ENCODE measurements around the gene AMPD1. TPM values are rescaled to one million over a fixed set of nuclear protein-coding genes. Genes with fewer than 3 reads are reported as not detected.

Gene AMPD1
- total RNA-seq, 1 donor from 2014 or later, result not detected

DNA sequence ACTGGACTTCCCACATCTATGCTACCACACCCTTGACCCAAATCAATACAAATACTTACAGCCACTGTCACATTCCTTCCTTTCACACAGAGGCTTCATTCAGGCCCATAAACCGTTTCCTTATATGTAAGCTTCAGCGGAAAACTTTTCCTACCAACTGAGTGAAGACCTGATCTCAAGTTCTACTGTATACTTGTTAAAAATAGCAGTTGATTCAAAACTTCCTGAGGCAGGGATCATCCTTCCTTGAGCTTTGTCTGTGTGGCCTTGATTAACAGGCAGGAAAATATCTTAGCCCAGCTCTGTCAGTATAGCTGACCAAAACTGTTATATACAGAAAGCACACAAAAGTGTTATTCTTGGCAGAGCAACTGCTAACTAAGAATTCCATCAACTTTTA, 68.2 kb downstream of the AMPD1 start:
- ATAC-seq, result no peak

DNA sequence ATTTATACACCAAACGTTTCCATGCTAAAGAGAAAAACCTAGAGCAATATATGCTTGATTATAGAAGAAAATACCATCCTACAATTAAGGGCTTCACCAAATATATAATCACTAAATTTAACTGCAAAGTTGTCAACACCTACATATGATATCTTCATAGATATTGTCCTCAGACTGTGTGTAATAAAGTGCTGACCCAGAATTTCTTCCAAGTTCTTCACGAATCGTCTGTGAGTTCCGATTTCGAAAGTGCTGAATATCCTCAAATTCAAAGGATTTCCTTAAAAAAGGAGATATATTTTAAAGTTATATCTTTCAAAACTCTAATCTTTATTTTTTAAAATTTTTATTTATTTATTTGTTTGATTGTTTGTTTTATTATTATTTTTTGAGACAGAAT, 72.0 kb downstream of the AMPD1 start:
- ATAC-seq, result no peak

Other genes starting within 250 kb of the AMPD1 start
- 22.2 TPM for gene TRIM33, start 184.3 kb downstream of the AMPD1 start, total RNA-seq
- gene BCAS2, start 113.9 kb downstream of the AMPD1 start, total RNA-seq, result 31.1 TPM
- 41.4 TPM for gene DENND2C, start 25.5 kb downstream of the AMPD1 start, total RNA-seq
- 22.4 TPM for gene NRAS, start 21.2 kb upstream of the AMPD1 start, total RNA-seq
- 414 TPM for gene CSDE1, start 62.4 kb upstream of the AMPD1 start, total RNA-seq
- gene SIKE1, start 85.1 kb upstream of the AMPD1 start, total RNA-seq, result 30.9 TPM
- not detected for gene SYCP1, start 159.3 kb upstream of the AMPD1 start, total RNA-seq